B cell (primary cell): ENCODE data around the gene PDE4B. TPM values are rescaled to one million over a fixed set of nuclear protein-coding genes. Genes with fewer than 3 reads are reported as not detected.
"Not testable (repeated sequence)": the region's sequence is repeated elsewhere in the genome, so short reads cannot be mapped to it uniquely, and the experiment has no call there.

Experiments used
- ATAC-seq: fragments of 200-7000 bp; cut with Tn5 transposase; one replicate; pipeline ENCODE4 v1.10.0; 2021; ENCODE audit warnings: low read depth, mild to moderate bottlenecking, moderate number of reproducible peaks, moderate library complexity
- CTCF ChIA-PET: fragments of 350-600 bp; sonication (Branson Sonifier 250); formaldehyde crosslinking; loops from one replicate; lab custom pipeline; 2021; ENCODE audit warnings: antibody characterized with exemption, inconsistent platforms; lab: Charles Lee
- POLR2A ChIA-PET: fragments of 350-600 bp; sonication (Branson Sonifier 250); formaldehyde crosslinking; loops from one replicate; lab custom pipeline; 2021; ENCODE audit warnings: antibody characterized with exemption; lab: Charles Lee
- DNase-seq: peaks from one replicate; pipeline ENCODE4 v3.0.0; 2013
- H2AFZ ChIP-seq: 2 replicates; pipeline ENCODE4 v1.6.1; 2012; ENCODE audit warnings: mild to moderate bottlenecking, low read depth, low read length; ENCODE audit not compliant: insufficient read depth, poor library complexity, severe bottlenecking
- H3K27ac ChIP-seq, 2 donors: 1 replicate in 1 of 2; 2 replicates in 1 of 2; pipeline ENCODE4 v1.5.1; 2012 to 2013; ENCODE audit warnings: low read length in 2 of 2, mild to moderate bottlenecking in 2 of 2, moderate library complexity in 1 of 2
- H3K27me3 ChIP-seq, 4 experiments: fragments of 200-600 bp in 1 of 4; sonication (generic) in 1 of 4; replicated peaks in 1 of 4; 1 replicate in 2 of 4; 2 replicates in 2 of 4; pipeline versions ENCODE4 v1.6.1 to v1.7.0; 2013 to 2016; ENCODE audit warnings: low read length in 3 of 4, mild to moderate bottlenecking in 2 of 4, mixed read lengths in 1 of 4, moderate library complexity in 1 of 4; ENCODE audit not compliant: insufficient read depth in 4 of 4, control insufficient read depth in 3 of 4; ENCODE audit errors: control extremely low read depth in 1 of 4
- H3K36me3 ChIP-seq, 2 experiments: replicated peaks in 1 of 2; 1 replicate in 1 of 2; 2 replicates in 1 of 2; pipeline versions ENCODE4 v1.6.1 to v1.7.1; 2013; ENCODE audit warnings: low read length in 1 of 2; ENCODE audit not compliant: insufficient read depth in 2 of 2, control insufficient read depth in 1 of 2; ENCODE audit errors: control extremely low read depth in 1 of 2, extremely low read depth in 1 of 2
- H3K4me1 ChIP-seq, 2 donors: fragments of 200-600 bp in 1 of 2; sonication (generic) in 1 of 2; 1 replicate in 1 of 2; 2 replicates in 1 of 2; pipeline versions ENCODE4 v1.5.1 to v1.6.1; 2013 to 2017; ENCODE audit warnings: low read length in 2 of 2; ENCODE audit not compliant: control insufficient read depth in 2 of 2, insufficient read depth in 2 of 2
- H3K4me2 ChIP-seq: replicated peaks from 2 replicates; pipeline ENCODE3; 2012; ENCODE audit warnings: mild to moderate bottlenecking, low read depth, low read length; ENCODE audit not compliant: poor library complexity, severe bottlenecking
- H3K4me3 ChIP-seq, 5 experiments: fragments of 200-600 bp in 1 of 5; sonication (generic) in 1 of 5; 1 replicate in 3 of 5; 2 replicates in 2 of 5; pipeline versions ENCODE4 v1.5.1 to v1.7.0; 2011 to 2016; ENCODE audit warnings: low read length in 4 of 5, mild to moderate bottlenecking in 4 of 5, low read depth in 2 of 5, control low read depth in 1 of 5, moderate library complexity in 1 of 5; ENCODE audit not compliant: insufficient read depth in 1 of 5; ENCODE audit errors: control extremely low read depth in 1 of 5, extremely low read depth in 1 of 5
- H3K79me2 ChIP-seq: fragments of 200-600 bp; sonication (generic); one replicate; pipeline ENCODE4 v1.6.0; 2016; ENCODE audit warnings: low read length; ENCODE audit not compliant: control insufficient read depth, insufficient read depth
- H3K9ac ChIP-seq: fragments of 200-600 bp; sonication (generic); 2 replicates; pipeline ENCODE4 v1.6.1; 2017; ENCODE audit warnings: mild to moderate bottlenecking, low read length, moderate library complexity
- H3K9me3 ChIP-seq, 3 donors: one replicate each; pipeline versions ENCODE4 v1.6.1 to v1.7.1; 2013; ENCODE audit warnings: low read length in 2 of 3; ENCODE audit not compliant: control insufficient read depth in 2 of 3, insufficient read depth in 1 of 3; ENCODE audit errors: control extremely low read depth in 1 of 3
- H4K20me1 ChIP-seq: 2 replicates; pipeline ENCODE4 v1.6.0; 2012; ENCODE audit warnings: mild to moderate bottlenecking, low read length; ENCODE audit not compliant: insufficient read depth, control insufficient read depth, poor library complexity, severe bottlenecking
- H3K27ac Mint-ChIP-seq: one replicate; pipeline ENCODE4 v1.8.0; 2021; ENCODE audit warnings: mixed read lengths
- H3K27me3 Mint-ChIP-seq: one replicate; pipeline ENCODE4 v1.8.0; 2021; ENCODE audit warnings: mixed read lengths
- H3K4me1 Mint-ChIP-seq: one replicate; pipeline ENCODE4 v1.8.0; 2021; ENCODE audit warnings: mixed read lengths
- H3K4me3 Mint-ChIP-seq: one replicate; pipeline ENCODE4 v1.8.0; 2021; ENCODE audit warnings: mixed read lengths
- H3K9me3 Mint-ChIP-seq: one replicate; pipeline ENCODE4 v1.8.0; 2022; ENCODE audit warnings: mixed read lengths; ENCODE audit not compliant: insufficient read depth
- EZH2 ChIP-seq: IDR thresholded peaks from 2 replicates; pipeline ENCODE4 v1.6.1; 2012; ENCODE audit warnings: borderline replicate concordance, low read depth, mild to moderate bottlenecking, moderate library complexity, low read length; ENCODE audit not compliant: insufficient read depth, poor library complexity, severe bottlenecking
- WGBS: methylation state at CpG from one replicate; pipeline ENCODE4 v1.1.5; 2013; ENCODE audit warnings: missing lambda C conversion rate; ENCODE audit not compliant: insufficient coverage; 5-methylcytosine and 5-hydroxymethylcytosine counted together
- intact Hi-C: fragments of 100-400 bp; cut with micrococcal nuclease; formaldehyde crosslinking; loops from one replicate; pipeline ENCODE4 v1.10.0; 2022
- polyA plus RNA-seq: library from polyadenylated mRNA; depleted of rRNA; stranded (reverse); fragments of >200 nt; gene quantifications from 2 replicates; pipeline ENCODE4 v1.2.3, GENCODE V29; 2012
- total RNA-seq, 2 donors: library from RNA; stranded (reverse); fragments of 120-200 nt in 1 of 2; gene quantifications; 1 replicate in 1 of 2; 2 replicates in 1 of 2; pipeline versions ENCODE4 v1.2.3 to v1.2.4, GENCODE V29; 2013 to 2022
- TF ChIP-seq, protein P1 (sequence below): fragments of 200-600 bp; IDR thresholded peaks from one replicate; pipeline ENCODE4 v1.8.0; 2022; ENCODE audit warnings: antibody characterized with exemption, mild to moderate bottlenecking

The PDE4B gene
- total and polyA plus RNA-seq, 2 donors (not counting 1 experiment from before 2014, with no cell fraction given), result 63.7 to 242 TPM

DNA sequence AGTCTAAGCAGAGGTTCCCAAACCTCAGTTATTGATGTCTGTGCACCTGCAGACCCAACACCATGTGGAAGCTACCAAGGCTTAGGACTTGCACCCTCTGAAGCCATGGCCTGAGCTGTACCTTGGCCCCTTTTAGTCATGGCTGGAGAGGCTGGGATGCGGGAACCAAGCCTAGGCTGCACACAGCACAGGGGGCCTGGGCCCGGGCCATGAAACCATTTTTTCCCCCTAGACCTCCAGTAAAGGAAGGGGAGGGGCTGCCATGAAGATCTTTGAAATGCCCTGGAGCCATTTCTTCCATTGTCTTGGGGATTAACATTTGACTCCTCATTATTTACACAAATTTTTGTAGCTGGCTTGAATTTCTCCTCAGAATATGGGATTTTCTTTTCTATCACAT lies 265.9 kb downstream of the PDE4B start:
- no CpG with 5 or more reads among the region's 2 CpGs for WGBS
- no peaks in the 10 kb centered on the region for H3K9me3 Mint-ChIP-seq
- intact Hi-C loops, result no loop called here
- no peak overlapping the region for H3K9ac ChIP-seq
- H3K4me3 ChIP-seq, result no peak overlapping the region
- H3K79me2 ChIP-seq, result no peaks in the 10 kb centered on the region
- H3K27ac Mint-ChIP-seq, result no peak overlapping the region
- ATAC-seq, result no peak
- no peaks in the 10 kb centered on the region for H4K20me1 ChIP-seq
- no peaks in the 10 kb centered on the region for H3K27me3 ChIP-seq
- H3K4me1 Mint-ChIP-seq, result no peaks in the 10 kb centered on the region
- no peak overlapping the region for H2AFZ ChIP-seq
- H3K27ac ChIP-seq, result no peak overlapping the region
- no peaks in the 10 kb centered on the region for H3K36me3 ChIP-seq
- H3K4me2 ChIP-seq, result no peak overlapping the region
- no peak for TF ChIP-seq EZH2
- TF ChIP-seq, protein P1, sequence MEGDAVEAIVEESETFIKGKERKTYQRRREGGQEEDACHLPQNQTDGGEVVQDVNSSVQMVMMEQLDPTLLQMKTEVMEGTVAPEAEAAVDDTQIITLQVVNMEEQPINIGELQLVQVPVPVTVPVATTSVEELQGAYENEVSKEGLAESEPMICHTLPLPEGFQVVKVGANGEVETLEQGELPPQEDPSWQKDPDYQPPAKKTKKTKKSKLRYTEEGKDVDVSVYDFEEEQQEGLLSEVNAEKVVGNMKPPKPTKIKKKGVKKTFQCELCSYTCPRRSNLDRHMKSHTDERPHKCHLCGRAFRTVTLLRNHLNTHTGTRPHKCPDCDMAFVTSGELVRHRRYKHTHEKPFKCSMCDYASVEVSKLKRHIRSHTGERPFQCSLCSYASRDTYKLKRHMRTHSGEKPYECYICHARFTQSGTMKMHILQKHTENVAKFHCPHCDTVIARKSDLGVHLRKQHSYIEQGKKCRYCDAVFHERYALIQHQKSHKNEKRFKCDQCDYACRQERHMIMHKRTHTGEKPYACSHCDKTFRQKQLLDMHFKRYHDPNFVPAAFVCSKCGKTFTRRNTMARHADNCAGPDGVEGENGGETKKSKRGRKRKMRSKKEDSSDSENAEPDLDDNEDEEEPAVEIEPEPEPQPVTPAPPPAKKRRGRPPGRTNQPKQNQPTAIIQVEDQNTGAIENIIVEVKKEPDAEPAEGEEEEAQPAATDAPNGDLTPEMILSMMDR, result no peak
- peaks cover 5% of the 10 kb centered on the region for H3K27me3 Mint-ChIP-seq
- no peaks in the 10 kb centered on the region for H3K9me3 ChIP-seq
- POLR2A ChIA-PET, result no interaction called here
- no peaks in the 10 kb centered on the region for H3K4me1 ChIP-seq
- CTCF ChIA-PET, result no interaction called here
- H3K4me3 Mint-ChIP-seq, result no peak overlapping the region
- no peak for DNase-seq

DNA sequence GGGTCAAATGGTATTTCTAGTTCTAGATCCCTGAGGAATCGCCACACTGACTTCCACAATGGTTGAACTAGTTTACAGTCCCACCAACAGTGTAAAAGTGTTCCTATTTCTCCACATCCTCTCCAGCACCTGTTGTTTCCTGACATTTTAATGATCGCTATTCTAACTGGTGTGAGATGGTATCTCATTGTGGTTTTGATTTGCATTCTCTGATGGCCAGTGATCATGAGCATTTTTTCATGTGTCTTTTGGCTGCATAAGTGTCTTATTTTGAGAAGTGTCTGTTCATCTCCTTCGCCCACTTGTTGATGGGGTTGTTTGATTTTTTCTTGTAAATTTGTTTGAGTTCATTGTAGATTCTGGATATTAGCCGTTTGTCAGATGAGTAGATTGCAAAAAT lies 274.5 kb downstream of the PDE4B start:
- H3K4me3 Mint-ChIP-seq, H3K27ac ChIP-seq, H3K4me2 ChIP-seq, DNase-seq, ATAC-seq, H3K27me3 Mint-ChIP-seq, CTCF ChIA-PET, intact Hi-C loops, H4K20me1 ChIP-seq, H3K27me3 ChIP-seq, H3K4me3 ChIP-seq, H3K4me1 Mint-ChIP-seq, H3K9ac ChIP-seq, H3K9me3 Mint-ChIP-seq, H3K9me3 ChIP-seq, POLR2A ChIA-PET, H3K27ac Mint-ChIP-seq, H3K36me3 ChIP-seq, H2AFZ ChIP-seq, H3K79me2 ChIP-seq, H3K4me1 ChIP-seq: not testable (repeated sequence)
- WGBS, result no CpG with 5 or more reads among the region's 4 CpGs
